ENCODE results near the gene TSR1.

GRCh38 chr17:2336852-2337543, 741 bp upstream of the TSR1 start, which contains the start of gene SGSM2:
- TF ChIP-seq CTCF (IDR thresholded peaks at IDR 0.05) (no peak), EP300 (IDR thresholded peaks at IDR 0.05) (no peak), POLR2AphosphoS5 (IDR thresholded peaks at IDR 0.05) (peak; percentile 47)
